Trophoblast cell (in vitro differentiated cells and primary cell): ENCODE data around the gene ICE2.

Source experiments
- DNase-seq, 2 donors: peaks; one replicate each; pipeline ENCODE4 v3.0.0-alpha.2; 2016
- H2AFZ ChIP-seq: 2 replicates; pipeline ENCODE4 v1.6.1; 2013; ENCODE audit warnings: low read length, moderate library complexity, mild to moderate bottlenecking; ENCODE audit not compliant: insufficient read depth, poor library complexity
- H2AK5ac ChIP-seq: 2 replicates; pipeline ENCODE4 v1.6.1; 2013; ENCODE audit warnings: mild to moderate bottlenecking, low read length
- H2BK120ac ChIP-seq: 2 replicates; pipeline ENCODE4 v1.6.1; 2013; ENCODE audit warnings: low read length, mild to moderate bottlenecking, moderate library complexity; ENCODE audit not compliant: insufficient read depth, poor library complexity
- H2BK12ac ChIP-seq: 2 replicates; pipeline ENCODE4 v1.6.1; 2013; ENCODE audit warnings: mild to moderate bottlenecking, low read length, moderate library complexity
- H2BK5ac ChIP-seq: 2 replicates; pipeline ENCODE4 v1.6.1; 2013; ENCODE audit warnings: low read length, low read depth, moderate library complexity, mild to moderate bottlenecking; ENCODE audit not compliant: poor library complexity
- H3K14ac ChIP-seq: 2 replicates; pipeline ENCODE4 v1.6.1; 2013; ENCODE audit warnings: mild to moderate bottlenecking, low read length
- H3K18ac ChIP-seq: 2 replicates; pipeline ENCODE4 v1.6.1; 2013; ENCODE audit warnings: mild to moderate bottlenecking, low read length
- H3K23ac ChIP-seq: 2 replicates; pipeline ENCODE4 v1.6.1; 2013; ENCODE audit warnings: low read length
- H3K27ac ChIP-seq: 2 replicates; pipeline ENCODE4 v1.5.1; 2013; ENCODE audit warnings: low read depth, mild to moderate bottlenecking, inconsistent platforms, low read length, moderate library complexity
- H3K27me3 ChIP-seq: 2 replicates; pipeline ENCODE4 v1.6.1; 2013; ENCODE audit warnings: inconsistent platforms, mild to moderate bottlenecking, low read length, moderate library complexity; ENCODE audit not compliant: insufficient read depth
- H3K36me3 ChIP-seq, 2 experiments: 1 replicate in 1 of 2; 2 replicates in 1 of 2; pipeline ENCODE4 v1.6.1; 2013; ENCODE audit warnings: low read length in 2 of 2, mild to moderate bottlenecking in 2 of 2, moderate library complexity in 1 of 2; ENCODE audit not compliant: insufficient read depth in 2 of 2, control insufficient read depth in 1 of 2
- H3K4ac ChIP-seq: 2 replicates; pipeline ENCODE4 v1.6.1; 2013; ENCODE audit warnings: low read depth, mild to moderate bottlenecking, low read length, moderate library complexity
- H3K4me1 ChIP-seq, 2 experiments: 1 replicate in 1 of 2; 2 replicates in 1 of 2; pipeline ENCODE4 v1.6.1; 2013; ENCODE audit warnings: low read length in 2 of 2, mild to moderate bottlenecking in 2 of 2, moderate library complexity in 1 of 2; ENCODE audit not compliant: insufficient read depth in 2 of 2, control insufficient read depth in 1 of 2
- H3K4me2 ChIP-seq: 2 replicates; pipeline ENCODE4 v1.6.1; 2013; ENCODE audit warnings: inconsistent platforms, mild to moderate bottlenecking, low read length, moderate library complexity
- H3K4me3 ChIP-seq: 2 replicates; pipeline ENCODE4 v1.5.1; 2013; ENCODE audit warnings: mild to moderate bottlenecking, low read depth, low read length, inconsistent platforms
- H3K79me1 ChIP-seq: one replicate; pipeline ENCODE4 v1.6.1; 2013; ENCODE audit warnings: low read length
- H3K79me2 ChIP-seq: 2 replicates; pipeline ENCODE4 v1.6.1; 2013; ENCODE audit warnings: low read length, mild to moderate bottlenecking; ENCODE audit not compliant: control insufficient read depth, insufficient read depth, poor library complexity
- H3K9ac ChIP-seq: 2 replicates; pipeline ENCODE4 v1.6.1; 2013; ENCODE audit warnings: mild to moderate bottlenecking, low read length
- H3K9me3 ChIP-seq: 2 replicates; pipeline ENCODE4 v1.6.1; 2013; ENCODE audit warnings: low read depth, mild to moderate bottlenecking, control low read depth, inconsistent platforms, low read length; ENCODE audit not compliant: insufficient read depth
- H4K12ac ChIP-seq: 2 replicates; pipeline ENCODE4 v1.6.1; 2013; ENCODE audit warnings: low read depth, mild to moderate bottlenecking, low read length, moderate library complexity
- H4K8ac ChIP-seq: 2 replicates; pipeline ENCODE4 v1.6.1; 2013; ENCODE audit warnings: low read depth, mild to moderate bottlenecking, low read length, moderate library complexity
- H4K91ac ChIP-seq: one replicate; pipeline ENCODE4 v1.6.1; 2013; ENCODE audit warnings: low read depth, mild to moderate bottlenecking, low read length, moderate library complexity
- WGBS: extraction: QIAGEN DNeasy Blood & Tissue Kit; methylation state at CpG from one replicate; pipeline ENCODE4 v1.1.7; 2013; ENCODE audit warnings: missing lambda C conversion rate; ENCODE audit not compliant: insufficient read length, insufficient coverage; ENCODE audit errors: extremely low coverage; 5-methylcytosine and 5-hydroxymethylcytosine counted together

Gene ICE2

GRCh38 chr15:60480888-60481287 lies 1.9 kb upstream of the ICE2 start:
- H2BK120ac ChIP-seq = no peak overlapping the region
- peak in 1 of 2 donors; percentile 14 for DNase-seq
- peaks cover 9% of the 10 kb centered on the region for H3K79me1 ChIP-seq
- H4K12ac ChIP-seq = no peak overlapping the region
- H3K4me2 ChIP-seq = no peak overlapping the region
- no peaks in the 10 kb centered on the region for H3K36me3 ChIP-seq
- H3K4me1 ChIP-seq = peaks cover 4 to 5% of the 10 kb centered on the region in 2 experiments
- peaks cover 5% of the 10 kb centered on the region for H3K79me2 ChIP-seq
- no peak overlapping the region for H4K8ac ChIP-seq
- no peak overlapping the region for H3K4ac ChIP-seq
- H2BK12ac ChIP-seq = no peak overlapping the region
- WGBS = no CpG with 5 or more reads among the region's 3 CpGs
- no peak overlapping the region for H3K18ac ChIP-seq
- H3K23ac ChIP-seq = no peak overlapping the region
- H4K91ac ChIP-seq = no peak overlapping the region
- no peak overlapping the region for H3K14ac ChIP-seq
- H3K9ac ChIP-seq = no peak overlapping the region
- no peaks in the 10 kb centered on the region for H3K9me3 ChIP-seq
- H3K27ac ChIP-seq = no peak overlapping the region
- no peak overlapping the region for H2BK5ac ChIP-seq
- H2AK5ac ChIP-seq = no peak overlapping the region
- H2AFZ ChIP-seq = no peak overlapping the region
- no peak overlapping the region for H3K4me3 ChIP-seq
- no peaks in the 10 kb centered on the region for H3K27me3 ChIP-seq

GRCh38 chr15:60480149-60480548 lies 1.2 kb upstream of the ICE2 start:
- Histone ChIP-seq H2AFZ (no peak overlapping the region), H3K14ac (no peak overlapping the region), H3K23ac (no peak overlapping the region), H4K91ac (no peak overlapping the region), H3K27ac (no peak overlapping the region), H3K79me2 (peaks cover 5% of the 10 kb centered on the region), H3K4me2 (no peak overlapping the region), H3K4ac (no peak overlapping the region), H2BK12ac (no peak overlapping the region), H3K18ac (no peak overlapping the region), H3K4me1 (peaks cover 4 to 5% of the 10 kb centered on the region in 2 experiments), H3K9ac (no peak overlapping the region), H4K12ac (no peak overlapping the region), H2BK120ac (no peak overlapping the region), H3K4me3 (no peak overlapping the region), H3K36me3 (no peaks in the 10 kb centered on the region), H3K9me3 (no peaks in the 10 kb centered on the region), H4K8ac (no peak overlapping the region), H3K27me3 (no peaks in the 10 kb centered on the region), H2BK5ac (no peak overlapping the region), H2AK5ac (no peak overlapping the region), H3K79me1 (peaks cover 9% of the 10 kb centered on the region)
- WGBS = no CpG with 5 or more reads among the region's 1 CpG
- DNase-seq = no peak

- Histone ChIP-seq H2BK12ac (no peak overlapping the region), H2BK120ac (no peak overlapping the region), H3K4me2 (peak overlapping the region; percentile 69), H4K12ac (peak overlapping the region; percentile 68), H3K79me2 (peaks cover 5% of the 10 kb centered on the region), H2BK5ac (no peak overlapping the region), H2AK5ac (no peak overlapping the region), H3K9ac (peak overlapping the region; percentile 51), H3K79me1 (peaks cover 9% of the 10 kb centered on the region), H3K4me1 (peaks cover 4 to 5% of the 10 kb centered on the region in 2 experiments), H3K4ac (no peak overlapping the region), H3K27me3 (no peaks in the 10 kb centered on the region), H3K36me3 (no peaks in the 10 kb centered on the region), H3K27ac (no peak overlapping the region), H3K4me3 (peak overlapping the region; percentile 58), H3K14ac (no peak overlapping the region), H4K91ac (peak overlapping the region; percentile 68), H3K23ac (no peak overlapping the region), H3K18ac (no peak overlapping the region), H2AFZ (peak overlapping the region; percentile 68), H4K8ac (peak overlapping the region; percentile 88), H3K9me3 (no peaks in the 10 kb centered on the region)
- WGBS = no CpG with 5 or more reads among the region's 10 CpGs
- DNase-seq = peak; percentile 84 to 95
These were observed 594 bp upstream of the ICE2 start for GRCh38 chr15:60479361-60480110.

- DNase-seq = peak in 1 of 2 donors; percentile 6
- Histone ChIP-seq H2AK5ac (no peak overlapping the region), H3K36me3 (peaks cover 3% of the 10 kb centered on the region in 2 experiments), H3K27ac (peak overlapping the region; percentile 85), H2BK12ac (no peak overlapping the region), H2AFZ (no peak overlapping the region), H4K8ac (no peak overlapping the region), H4K91ac (no peak overlapping the region), H3K14ac (no peak overlapping the region), H3K4me3 (peak overlapping the region; percentile 89), H2BK120ac (no peak overlapping the region), H2BK5ac (no peak overlapping the region), H3K4me1 (peaks cover 4 to 5% of the 10 kb centered on the region in 2 experiments), H3K9me3 (no peaks in the 10 kb centered on the region), H3K27me3 (no peaks in the 10 kb centered on the region), H3K4me2 (peak overlapping the region; percentile 73), H4K12ac (no peak overlapping the region), H3K9ac (peak overlapping the region; percentile 91), H3K23ac (no peak overlapping the region), H3K79me2 (peaks cover 5% of the 10 kb centered on the region), H3K4ac (no peak overlapping the region), H3K79me1 (peaks cover 9% of the 10 kb centered on the region), H3K18ac (no peak overlapping the region)
- no CpG with 5 or more reads among the region's 9 CpGs for WGBS
These were observed 901 bp downstream of the ICE2 start for GRCh38 chr15:60477916-60478565.
